Hepatocyte (in vitro differentiated cells): ENCODE data around the gene TENM4.

Experiments
- EZH2 ChIP-seq: fragments of 200-600 bp; sonication (generic); IDR thresholded peaks from 2 replicates; pipeline ENCODE4 v1.6.1; 2016; ENCODE audit warnings: antibody characterized with exemption, mild to moderate bottlenecking, borderline replicate concordance
- EZH2phosphoT487 ChIP-seq: fragments of 200-600 bp; sonication (generic); IDR thresholded peaks from one replicate; pipeline ENCODE4 v1.6.1; 2018; ENCODE audit warnings: antibody characterized with exemption, mild to moderate bottlenecking, low read depth, moderate library complexity; ENCODE audit not compliant: unreplicated experiment, severe bottlenecking
- TF ChIP-seq, protein P1 (sequence below): fragments of 200-600 bp; sonication (generic); IDR thresholded peaks from 2 replicates; pipeline ENCODE4 v1.5.1; 2016; ENCODE audit warnings: antibody characterized with exemption, mild to moderate bottlenecking; ENCODE audit not compliant: poor library complexity

DNA sequence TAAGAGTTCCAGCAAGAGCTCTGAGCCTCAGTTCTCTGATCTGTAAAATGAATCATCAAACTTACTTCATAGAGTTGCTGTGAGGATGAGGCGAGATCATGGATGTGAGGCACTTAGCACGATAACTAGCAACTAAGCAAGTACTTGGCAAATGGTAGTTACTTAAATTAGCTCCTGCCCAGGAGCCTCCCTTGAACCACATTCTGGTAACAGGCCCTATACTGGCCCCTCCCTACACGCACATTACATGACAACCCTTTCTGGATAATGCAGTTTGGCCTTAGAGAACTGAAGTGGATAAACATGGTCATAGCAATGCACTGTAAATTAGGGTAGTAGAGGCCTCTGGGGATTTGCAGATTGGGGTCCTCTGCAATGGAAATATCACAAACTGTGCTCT is 678.7 kb downstream of the TENM4 start:
- TF ChIP-seq, protein P1, sequence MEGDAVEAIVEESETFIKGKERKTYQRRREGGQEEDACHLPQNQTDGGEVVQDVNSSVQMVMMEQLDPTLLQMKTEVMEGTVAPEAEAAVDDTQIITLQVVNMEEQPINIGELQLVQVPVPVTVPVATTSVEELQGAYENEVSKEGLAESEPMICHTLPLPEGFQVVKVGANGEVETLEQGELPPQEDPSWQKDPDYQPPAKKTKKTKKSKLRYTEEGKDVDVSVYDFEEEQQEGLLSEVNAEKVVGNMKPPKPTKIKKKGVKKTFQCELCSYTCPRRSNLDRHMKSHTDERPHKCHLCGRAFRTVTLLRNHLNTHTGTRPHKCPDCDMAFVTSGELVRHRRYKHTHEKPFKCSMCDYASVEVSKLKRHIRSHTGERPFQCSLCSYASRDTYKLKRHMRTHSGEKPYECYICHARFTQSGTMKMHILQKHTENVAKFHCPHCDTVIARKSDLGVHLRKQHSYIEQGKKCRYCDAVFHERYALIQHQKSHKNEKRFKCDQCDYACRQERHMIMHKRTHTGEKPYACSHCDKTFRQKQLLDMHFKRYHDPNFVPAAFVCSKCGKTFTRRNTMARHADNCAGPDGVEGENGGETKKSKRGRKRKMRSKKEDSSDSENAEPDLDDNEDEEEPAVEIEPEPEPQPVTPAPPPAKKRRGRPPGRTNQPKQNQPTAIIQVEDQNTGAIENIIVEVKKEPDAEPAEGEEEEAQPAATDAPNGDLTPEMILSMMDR = no peak
- TF ChIP-seq EZH2 = no peak
- no peak for TF ChIP-seq EZH2phosphoT487
